GM20000 (cell line): Measurements from ENCODE around the gene ABCA9.
A peak's percentile ranks its signal among the peaks of the same experiment; 100 is the strongest.
"Not testable (repeated sequence)": the region's sequence is repeated elsewhere in the genome, so short reads cannot be mapped to it uniquely, and the experiment has no call there.

Experiments
- DNase-seq: peaks from one replicate; pipeline ENCODE4 v3.0.0; 2012; ENCODE audit warnings: low spot score
- TF ChIP-seq, protein P1 (sequence below): IDR thresholded peaks from 2 replicates; pipeline ENCODE4 v1.5.1; 2012; ENCODE audit warnings: mild to moderate bottlenecking, control low read depth; ENCODE audit errors: extremely low read depth, missing control alignments

The ABCA9 gene

DNA sequence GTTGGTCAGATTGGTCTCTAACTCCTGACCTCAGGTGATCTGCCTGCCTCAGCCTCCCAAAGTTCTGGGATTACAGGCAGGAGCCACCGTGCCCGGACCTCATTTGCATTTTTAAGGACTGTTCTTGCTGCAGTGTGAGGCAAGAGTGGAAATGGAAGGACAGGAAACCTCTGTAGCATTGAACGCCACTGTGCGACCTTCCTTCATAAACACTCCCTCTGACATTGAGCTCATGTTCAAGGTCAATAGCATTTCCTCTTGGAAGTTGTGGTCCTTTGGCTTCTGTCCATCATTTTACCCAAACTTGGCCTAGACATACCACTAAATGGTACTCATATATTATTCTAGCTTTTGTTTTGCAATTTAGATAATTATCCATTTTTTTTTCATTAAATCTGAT is 72.8 kb downstream of the ABCA9 start:
- TF ChIP-seq, protein P1, sequence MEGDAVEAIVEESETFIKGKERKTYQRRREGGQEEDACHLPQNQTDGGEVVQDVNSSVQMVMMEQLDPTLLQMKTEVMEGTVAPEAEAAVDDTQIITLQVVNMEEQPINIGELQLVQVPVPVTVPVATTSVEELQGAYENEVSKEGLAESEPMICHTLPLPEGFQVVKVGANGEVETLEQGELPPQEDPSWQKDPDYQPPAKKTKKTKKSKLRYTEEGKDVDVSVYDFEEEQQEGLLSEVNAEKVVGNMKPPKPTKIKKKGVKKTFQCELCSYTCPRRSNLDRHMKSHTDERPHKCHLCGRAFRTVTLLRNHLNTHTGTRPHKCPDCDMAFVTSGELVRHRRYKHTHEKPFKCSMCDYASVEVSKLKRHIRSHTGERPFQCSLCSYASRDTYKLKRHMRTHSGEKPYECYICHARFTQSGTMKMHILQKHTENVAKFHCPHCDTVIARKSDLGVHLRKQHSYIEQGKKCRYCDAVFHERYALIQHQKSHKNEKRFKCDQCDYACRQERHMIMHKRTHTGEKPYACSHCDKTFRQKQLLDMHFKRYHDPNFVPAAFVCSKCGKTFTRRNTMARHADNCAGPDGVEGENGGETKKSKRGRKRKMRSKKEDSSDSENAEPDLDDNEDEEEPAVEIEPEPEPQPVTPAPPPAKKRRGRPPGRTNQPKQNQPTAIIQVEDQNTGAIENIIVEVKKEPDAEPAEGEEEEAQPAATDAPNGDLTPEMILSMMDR: no peak
- no peak for DNase-seq

DNA sequence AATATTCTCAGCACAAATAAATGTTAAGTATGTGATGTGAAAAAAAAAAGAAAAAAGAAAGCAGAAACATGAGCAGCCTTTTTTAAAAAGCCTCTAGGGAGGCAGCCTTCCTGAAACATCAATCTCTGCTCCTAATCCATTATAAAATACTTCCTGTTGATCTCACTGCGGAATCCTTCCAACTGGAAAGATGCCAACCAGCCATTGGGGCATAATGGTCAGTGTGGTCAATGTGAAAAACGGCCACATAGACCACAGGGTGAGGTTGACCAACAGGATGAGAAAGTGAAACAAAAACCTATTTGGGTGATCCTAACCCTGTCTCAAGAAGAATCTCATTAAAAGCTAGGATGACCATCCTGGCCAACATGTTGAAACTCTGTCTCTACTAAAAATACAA is 79.4 kb downstream of the ABCA9 start:
- TF ChIP-seq, protein P1: no peak
- peak; percentile 13 for DNase-seq

DNA sequence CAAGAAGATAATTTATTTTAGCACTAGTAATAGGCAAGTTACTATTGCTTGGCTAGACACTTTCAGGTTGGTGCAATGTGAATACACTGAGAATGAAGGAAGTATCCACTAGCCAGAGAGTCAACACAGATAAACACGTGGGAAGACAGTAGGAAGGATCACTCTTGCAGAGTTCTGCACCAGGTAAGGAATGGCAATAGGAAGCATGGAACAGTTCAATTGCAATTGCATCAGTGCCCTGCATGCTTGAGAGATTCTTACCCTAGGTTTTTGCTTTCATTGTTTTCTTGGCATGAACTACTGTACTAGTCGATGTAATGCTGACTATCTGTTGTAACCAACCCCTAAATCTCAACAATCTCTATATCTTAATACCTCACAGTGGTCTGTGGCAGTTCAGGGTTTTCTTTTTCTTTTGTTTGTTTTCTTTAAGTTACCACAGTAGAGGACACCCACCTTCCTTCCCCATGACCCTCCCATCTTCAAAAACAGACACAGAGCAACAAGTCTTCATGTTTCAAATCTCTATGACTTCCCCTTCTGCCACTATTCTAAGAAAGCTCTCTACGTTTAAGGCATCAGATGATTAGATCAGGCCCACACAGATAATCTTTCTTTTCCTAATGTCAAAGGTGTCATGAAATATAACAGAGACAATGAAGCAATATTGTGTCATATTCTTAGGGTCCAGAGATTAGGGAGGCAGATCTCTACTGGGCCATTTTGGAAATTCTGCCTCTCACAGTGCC is 87.5 kb downstream of the ABCA9 start:
- no peak for DNase-seq
- TF ChIP-seq, protein P1: no peak

DNA sequence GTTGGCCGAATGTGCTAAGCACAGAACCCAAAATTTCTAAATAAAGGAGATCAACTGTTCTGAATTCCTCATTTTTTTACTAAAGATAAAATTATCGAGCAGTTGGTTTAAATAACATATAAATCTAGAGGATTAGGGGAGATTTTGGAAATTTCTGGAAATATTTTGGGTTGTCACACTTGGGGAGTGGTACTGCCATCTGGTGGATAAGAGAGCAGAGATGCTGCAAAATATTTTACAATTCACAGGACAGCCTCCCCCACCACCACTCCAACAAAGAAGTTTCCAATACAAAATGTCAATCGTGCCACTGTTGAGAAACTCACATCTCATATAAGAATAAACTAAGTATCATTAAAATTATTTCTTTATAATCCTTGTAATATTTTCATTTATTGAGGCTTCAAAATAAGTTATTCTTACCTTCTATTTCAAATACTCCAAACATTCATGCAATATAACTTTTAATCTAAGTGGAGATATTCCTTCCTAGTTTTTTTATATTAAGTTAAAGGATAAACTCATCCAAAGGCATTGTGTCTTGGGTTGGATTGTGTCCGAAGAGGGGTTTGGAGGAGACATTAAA is 88.5 kb downstream of the ABCA9 start:
- peak; percentile 22 for DNase-seq
- TF ChIP-seq, protein P1: no peak

DNA sequence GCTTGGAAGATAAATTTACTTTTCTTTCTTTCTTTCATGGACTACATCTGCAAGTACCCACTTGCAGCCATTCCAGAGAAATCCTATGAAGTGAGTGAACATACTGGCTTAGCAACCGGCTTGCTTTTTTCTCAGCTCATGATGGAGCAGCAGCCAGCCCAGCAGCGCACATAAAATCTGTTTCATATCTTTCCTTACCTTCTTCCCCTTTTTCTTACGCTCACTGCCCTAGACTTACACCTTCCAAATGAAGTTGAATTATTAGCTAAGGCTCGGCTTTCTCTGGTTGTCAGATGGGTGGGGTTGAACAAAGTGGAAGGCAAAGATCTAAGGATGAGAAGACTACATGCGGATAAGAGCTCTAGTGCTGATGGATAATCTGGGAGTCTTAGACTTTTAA is 91.6 kb downstream of the ABCA9 start:
- TF ChIP-seq, protein P1: no peak
- DNase-seq: no peak

DNA sequence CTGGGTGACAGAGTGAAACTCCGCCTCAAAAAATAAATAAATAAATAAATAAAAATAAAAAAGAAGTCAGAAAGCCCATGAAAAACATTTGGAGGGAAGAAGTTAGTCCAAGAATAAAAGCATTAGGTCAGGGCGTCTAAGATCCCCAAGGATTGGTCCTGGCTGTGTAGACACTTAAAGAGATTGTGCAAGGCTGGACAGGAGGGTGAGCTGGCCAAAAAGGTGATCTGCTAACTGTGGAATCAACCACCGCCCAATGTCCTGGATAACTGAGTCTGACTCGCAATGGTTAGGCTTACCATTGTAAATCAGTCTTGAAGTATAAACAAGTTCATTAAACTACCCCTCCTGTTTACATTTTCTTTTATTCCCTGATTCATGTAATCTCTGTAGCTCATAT is 96.8 kb downstream of the ABCA9 start:
- DNase-seq: no peak
- TF ChIP-seq, protein P1: no peak

DNA sequence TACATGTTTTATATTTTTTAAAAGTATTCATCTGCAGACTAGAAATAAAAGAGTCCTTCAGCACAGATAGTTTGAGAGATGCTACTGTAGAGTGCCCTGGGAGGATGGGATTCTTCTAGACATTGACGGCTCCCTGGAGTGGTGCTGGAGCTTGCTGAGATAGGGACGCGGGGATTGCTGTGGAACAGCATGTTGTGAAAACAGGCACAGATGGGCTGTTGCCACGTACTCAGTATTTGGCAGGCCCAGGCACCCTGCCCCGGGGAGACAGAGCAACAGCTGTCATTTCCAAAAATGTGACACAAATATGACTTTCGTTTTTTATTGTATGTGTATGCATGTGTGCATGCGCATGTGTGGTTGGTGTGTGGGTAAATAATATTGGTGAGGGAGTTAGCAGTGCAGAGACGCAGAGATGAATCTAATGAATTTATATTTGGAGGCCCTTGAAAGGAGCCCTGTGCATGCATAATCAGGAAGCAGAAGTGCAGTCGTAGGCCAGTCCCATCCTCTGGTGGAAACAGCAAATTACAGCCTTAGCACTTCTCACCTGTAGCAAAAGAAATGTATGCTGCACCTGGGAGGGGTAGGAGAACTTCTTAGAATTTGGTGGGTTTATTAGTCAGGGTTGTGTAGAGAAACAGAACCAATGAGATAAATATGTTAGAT is 99.4 kb downstream of the ABCA9 start:
- no peak for DNase-seq
- TF ChIP-seq, protein P1: no peak

DNA sequence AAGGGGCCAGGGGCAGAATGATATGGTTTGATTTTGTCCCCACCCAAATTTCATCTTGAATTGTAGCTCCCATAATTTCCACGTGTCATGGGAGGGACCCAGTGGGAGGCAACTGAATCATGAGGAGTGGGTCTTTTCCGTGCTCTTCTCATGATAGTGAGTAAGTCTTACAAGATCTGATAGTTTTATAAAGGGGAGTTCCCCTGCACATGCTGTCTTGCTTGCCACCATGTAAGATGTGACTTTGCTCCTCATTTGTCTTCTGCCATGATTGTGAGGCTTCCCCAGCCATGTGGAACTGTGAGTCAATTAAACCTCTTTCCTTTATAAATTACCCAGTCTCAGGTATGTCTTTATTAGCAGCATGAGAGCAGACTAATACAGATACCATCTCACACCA is 101.6 kb downstream of the ABCA9 start:
- DNase-seq: not testable (repeated sequence)
